ENCODE data around the gene PLEKHD1.

DNA sequence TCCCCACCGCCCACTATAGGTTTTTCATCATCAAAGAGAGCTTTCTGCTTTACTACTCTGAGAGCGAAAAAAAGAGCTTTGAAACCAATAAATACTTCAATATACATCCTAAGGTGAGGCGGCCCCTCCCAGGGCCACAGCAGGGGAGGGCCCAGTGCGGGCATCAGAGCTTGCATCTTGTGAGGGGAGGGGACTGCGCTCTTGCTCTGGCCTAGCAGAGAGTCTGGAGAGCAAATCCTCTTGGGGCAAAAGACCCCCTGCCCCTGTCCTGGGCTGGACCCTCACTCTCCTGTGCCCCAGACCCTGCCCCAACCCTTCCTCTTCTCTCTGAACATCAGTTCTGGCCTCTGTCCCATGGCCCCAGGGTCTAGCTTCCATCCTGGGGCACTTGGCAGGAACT lies 15.6 kb downstream of the PLEKHD1 start:
- TF ChIP-seq, protein P1, sequence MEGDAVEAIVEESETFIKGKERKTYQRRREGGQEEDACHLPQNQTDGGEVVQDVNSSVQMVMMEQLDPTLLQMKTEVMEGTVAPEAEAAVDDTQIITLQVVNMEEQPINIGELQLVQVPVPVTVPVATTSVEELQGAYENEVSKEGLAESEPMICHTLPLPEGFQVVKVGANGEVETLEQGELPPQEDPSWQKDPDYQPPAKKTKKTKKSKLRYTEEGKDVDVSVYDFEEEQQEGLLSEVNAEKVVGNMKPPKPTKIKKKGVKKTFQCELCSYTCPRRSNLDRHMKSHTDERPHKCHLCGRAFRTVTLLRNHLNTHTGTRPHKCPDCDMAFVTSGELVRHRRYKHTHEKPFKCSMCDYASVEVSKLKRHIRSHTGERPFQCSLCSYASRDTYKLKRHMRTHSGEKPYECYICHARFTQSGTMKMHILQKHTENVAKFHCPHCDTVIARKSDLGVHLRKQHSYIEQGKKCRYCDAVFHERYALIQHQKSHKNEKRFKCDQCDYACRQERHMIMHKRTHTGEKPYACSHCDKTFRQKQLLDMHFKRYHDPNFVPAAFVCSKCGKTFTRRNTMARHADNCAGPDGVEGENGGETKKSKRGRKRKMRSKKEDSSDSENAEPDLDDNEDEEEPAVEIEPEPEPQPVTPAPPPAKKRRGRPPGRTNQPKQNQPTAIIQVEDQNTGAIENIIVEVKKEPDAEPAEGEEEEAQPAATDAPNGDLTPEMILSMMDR (IDR thresholded peaks at IDR 0.05), result no peak
- no peak for TF ChIP-seq EP300 (IDR thresholded peaks at IDR 0.05)
- TF ChIP-seq POLR2A (IDR thresholded peaks at IDR 0.05), result no peak

All from ovary (tissue), 3 donors.